NCI-H345 treated with DMSO at 0.1 percent for 48 hours (cell line): ENCODE results near the gene CAMK2N2.

ENCODE experiments used
- DNase-seq: peaks from one replicate; lab custom pipeline; 2025; ENCODE audit not compliant: unreplicated experiment; lab: John Stamatoyannopoulos, UW

CAMK2N2 gene

DNA sequence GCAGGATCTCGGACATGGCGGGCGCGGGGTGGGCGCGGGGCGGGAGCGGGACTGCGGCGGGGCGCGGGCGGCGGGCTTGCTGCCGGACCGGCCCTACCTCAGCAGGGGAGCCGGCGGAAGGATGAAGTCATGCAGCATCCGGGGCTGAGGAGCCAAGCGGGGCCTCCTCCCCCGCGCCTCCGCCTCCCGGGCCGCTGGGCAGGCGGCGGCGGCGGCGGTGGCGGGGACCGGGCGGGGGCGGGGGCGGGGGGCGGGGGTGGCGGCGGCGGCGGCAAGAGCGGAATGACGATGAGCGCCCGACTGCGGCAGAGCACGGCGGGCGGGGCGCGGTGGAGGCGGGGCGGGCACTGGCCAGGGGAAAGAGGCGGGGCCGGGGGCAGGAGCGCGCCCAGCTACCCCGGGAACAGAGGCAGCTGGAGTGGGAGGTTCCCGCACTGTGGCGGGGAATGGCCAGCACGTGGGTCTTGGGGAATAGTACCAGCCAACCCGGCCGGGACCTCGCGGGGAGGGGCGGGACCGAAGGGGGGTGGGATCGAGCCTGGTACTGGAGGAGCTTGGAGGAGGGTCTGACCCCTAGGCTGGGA, at the start of gene CAMK2N2:
Gene CAMK2N2, minus strand, starts transcription at position 284 of the 584 bp plus-strand sequence. Its CDS starts 268 bp downstream, at position 16.
- DNase-seq = peak; percentile 94

DNA sequence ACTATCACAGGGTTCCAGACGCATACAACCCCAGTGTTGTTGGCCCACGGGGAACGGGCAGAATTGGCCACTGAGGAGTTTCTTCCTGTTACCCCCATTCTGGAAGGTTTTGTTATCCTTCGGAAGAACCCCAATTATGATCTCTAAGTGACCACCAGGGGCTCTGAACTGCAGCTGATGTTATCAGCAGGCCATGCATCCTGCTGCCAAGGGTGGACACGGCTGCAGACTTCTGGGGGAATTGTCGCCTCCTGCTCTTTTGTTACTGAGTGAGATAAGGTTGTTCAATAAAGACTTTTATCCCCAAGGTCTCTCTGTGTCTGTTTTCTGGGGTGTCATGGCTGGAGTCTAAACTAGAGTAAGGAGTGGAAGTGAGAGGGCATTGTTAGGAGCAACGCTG, 47.4 kb upstream of the CAMK2N2 start:
- DNase-seq = no peak

DNA sequence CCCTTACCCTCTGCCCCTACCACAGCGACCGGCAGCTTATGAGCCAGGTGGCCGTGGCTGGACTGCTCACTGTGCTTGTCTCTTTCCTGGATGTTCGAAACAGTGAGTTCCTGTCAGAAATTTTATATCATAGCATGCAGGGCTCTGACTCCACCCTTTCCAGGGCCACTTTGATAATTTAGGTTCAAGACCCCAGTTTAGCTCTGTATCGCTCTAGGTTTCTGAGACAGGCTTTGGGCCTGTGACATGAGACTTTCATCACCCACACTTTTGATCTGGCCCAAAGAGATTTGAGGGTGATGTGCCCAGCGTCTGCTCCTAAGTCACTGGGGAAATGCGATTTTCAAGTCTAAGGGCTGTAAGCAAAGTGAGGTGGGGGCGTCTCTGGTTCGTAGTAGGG, 46.6 kb upstream of the CAMK2N2 start:
- no peak for DNase-seq

DNA sequence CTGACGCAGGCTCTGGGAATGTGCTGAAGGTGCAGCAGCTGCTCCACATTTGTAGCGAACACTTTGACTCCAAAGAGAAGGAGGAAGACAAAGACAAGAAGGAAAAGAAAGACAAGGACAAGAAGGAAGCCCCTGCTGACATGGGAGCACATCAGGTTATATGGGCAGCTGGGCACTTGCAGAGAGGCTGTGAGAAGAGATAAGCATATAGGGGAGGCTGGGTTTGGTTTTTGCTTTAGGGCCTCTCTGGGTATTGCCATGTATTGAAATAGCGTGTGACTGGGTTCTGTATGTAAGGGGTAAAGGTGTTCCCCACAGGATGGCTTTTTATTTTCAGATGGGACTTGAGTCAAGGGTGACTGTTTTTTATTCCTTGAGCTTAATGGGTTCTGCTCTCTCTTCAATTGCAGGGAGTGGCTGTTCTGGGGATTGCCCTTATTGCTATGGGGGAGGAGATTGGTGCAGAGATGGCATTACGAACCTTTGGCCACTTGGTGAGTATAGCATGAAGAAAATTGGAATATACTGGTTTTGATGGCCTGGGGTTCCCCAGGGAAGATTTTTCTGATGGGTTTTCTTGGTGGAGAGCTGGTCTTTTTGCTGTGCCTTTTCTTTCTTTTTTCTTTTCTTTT, 45.1 kb upstream of the CAMK2N2 start:
- no peak for DNase-seq

DNA sequence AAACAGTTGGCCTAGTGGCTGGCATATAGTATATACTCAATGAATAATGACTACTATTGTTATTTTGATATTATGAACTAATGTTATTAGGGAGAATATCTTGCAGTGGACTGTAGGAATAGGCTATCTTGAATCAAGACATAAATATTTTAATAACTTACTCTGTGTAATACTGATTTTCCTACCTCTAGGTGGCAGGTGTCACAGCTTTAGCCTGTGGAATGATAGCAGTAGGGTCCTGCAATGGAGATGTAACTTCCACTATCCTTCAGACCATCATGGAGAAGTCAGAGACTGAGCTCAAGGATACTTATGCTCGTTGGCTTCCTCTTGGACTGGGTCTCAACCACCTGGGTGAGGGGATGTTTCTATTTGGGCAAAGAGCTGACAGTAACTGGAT, 44.2 kb upstream of the CAMK2N2 start:
- DNase-seq = no peak

DNA sequence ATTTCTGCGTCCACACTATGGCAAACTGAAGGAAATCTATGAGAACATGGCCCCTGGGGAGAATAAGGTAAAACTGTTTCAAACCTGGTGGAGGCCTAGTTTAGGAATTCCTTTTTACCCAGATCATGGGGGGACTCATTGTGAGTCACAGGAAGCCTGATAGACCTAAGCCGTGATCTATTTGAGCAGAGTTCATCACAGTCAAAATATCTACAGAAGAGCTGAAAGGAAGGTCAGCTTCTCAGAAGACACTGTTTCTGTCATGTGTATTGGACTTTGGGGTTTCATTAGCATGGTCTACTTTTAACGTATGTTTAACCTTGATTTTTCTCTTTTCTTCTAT, 39.0 kb upstream of the CAMK2N2 start:
- no peak for DNase-seq

DNA sequence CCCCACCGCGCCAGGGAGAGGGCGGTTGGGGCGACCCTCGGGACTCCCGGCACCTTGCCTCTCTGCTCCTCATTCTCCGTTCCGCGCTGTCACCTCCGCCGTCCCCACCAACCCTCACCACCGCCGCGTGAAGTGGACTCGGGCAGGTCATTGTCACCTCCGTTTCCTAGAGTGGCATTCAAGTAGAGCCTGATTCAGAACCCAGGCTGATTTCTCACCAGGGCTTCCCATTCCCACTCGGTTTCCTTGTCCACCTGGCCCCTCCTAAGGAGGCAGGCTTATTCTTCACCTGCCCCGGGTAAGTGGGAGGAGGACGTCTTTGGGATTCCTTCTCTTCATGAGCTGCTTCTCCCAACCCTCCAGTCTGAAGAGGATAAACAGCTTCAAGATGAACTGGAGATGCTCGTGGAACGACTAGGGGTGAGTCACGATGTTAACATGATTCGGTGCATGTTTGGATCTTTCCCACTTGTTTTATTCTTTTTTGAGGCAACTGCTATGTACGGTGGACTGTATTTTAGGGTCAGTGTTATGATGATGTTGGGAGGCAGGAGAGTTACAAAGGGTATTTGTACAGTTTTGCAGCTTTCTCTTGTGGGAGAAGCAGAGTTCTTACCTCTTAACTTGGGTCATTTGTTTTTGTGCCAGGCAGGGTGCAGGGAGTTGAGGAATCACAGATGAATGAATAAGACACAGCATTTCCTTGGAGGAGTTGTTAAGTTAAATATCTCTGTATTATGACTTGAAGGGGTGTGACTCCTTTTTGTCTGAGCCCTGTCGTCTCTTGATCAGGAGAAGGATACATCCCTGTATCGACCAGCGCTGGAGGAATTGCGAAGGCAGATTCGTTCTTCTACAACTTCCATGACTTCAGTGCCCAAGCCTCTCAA, 38.4 kb upstream of the CAMK2N2 start:
- no peak for DNase-seq

DNA sequence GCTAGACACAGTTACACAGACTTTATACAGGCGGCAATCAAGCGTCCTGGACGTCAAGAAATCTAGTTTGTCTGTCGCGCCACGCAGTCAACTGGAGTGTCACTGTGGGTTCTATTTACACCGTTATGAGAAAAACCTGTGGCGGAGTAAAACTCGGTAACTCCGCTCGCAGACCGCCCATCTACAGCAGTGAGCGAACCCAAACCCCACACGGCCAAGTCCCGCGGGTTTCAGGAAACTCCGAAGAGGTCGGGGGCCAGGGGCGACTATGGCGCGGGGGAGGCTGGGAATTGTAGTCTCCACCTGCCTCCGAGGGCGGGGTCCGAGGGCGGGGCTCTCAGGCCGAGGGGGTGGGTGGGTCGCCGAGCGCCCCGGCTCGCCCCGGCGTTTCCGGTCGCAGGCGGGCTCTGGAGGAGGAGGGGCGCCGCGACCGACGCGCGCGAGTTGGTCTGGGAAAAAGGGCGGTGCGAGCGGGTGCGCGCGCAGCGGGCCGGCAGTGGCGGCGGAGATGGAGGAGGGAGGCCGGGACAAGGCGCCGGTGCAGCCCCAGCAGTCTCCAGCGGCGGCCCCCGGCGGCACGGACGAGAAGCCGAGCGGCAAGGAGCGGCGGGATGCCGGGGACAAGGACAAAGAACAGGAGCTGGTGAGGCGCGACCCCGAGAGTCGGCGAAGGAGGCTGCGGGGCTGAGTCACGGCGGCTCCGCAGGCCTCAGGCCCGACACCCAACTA, 37.6 kb upstream of the CAMK2N2 start, which contains the start of gene PSMD2:
Gene PSMD2, plus strand, starts transcription at position 483 of the 729 bp plus-strand sequence. Its CDS starts 26 bp downstream, at position 509.
- DNase-seq = peak; percentile 96

DNA sequence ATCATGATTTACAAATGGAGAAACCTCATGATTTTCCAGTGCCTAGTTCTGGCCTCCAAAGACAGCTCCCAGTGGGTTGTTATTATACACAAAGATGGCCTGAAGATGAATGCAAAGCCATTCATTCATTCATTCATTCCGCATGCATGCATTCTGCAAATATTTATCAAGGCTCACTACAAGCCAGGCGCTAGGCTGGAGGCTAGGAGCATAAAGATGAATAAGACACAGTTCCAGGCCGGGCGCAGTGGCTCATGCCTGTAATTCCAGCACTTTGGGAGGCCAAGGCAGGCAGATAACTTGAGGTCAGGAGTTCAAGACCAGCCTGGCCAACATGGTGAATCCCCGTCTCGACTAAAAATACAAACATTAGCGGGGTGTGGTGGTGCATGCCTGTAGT, 35.3 kb upstream of the CAMK2N2 start:
- no peak for DNase-seq

DNA sequence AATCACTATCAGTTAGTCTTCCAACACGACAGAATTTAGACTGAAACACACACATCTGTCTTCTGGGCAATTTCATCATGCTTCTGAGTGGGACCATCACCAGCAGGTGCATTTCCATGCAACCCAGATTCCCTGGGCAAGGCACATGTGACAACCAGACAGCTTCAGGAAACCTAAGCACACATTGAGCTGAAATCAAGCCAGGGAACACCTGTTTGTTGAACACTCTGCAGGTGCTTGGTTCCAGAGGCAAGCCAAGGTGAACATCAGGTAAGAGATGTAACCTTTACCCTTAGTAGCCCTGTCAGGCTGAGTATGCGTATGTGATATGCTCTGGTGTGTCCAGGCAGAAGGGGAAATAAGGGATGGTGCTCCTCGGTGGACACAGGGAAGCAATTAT, 34.4 kb upstream of the CAMK2N2 start:
- no peak for DNase-seq

DNA sequence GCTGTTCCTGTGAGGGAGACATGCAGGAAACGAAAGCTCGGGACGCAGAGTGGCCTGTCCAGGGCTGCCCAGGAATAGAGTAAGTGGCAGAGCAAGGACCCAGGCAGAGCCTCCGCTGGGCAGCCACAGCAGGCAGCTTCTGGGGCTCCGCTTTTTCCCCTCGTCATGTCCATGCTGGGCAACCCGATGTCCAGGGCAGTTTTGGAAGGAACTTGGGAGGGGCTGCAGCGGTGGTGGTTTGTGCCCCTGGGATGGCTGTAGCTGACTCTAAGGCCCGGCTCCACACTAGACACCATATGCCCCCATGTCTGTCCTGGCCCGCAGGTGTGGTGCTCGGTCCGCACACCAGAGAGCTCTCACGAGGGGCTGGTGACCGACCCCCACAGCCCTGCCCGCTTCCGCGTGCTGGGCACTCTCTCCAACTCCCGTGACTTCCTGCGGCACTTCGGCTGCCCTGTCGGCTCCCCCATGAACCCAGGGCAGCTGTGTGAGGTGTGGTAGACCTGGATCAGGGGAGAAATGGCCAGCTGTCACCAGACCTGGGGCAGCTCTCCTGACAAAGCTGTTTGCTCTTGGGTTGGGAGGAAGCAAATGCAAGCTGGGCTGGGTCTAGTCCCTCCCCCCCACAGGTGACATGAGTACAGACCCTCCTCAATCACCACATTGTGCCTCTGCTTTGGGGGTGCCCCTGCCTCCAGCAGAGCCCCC, 30.5 kb upstream of the CAMK2N2 start:
- no peak for DNase-seq

DNA sequence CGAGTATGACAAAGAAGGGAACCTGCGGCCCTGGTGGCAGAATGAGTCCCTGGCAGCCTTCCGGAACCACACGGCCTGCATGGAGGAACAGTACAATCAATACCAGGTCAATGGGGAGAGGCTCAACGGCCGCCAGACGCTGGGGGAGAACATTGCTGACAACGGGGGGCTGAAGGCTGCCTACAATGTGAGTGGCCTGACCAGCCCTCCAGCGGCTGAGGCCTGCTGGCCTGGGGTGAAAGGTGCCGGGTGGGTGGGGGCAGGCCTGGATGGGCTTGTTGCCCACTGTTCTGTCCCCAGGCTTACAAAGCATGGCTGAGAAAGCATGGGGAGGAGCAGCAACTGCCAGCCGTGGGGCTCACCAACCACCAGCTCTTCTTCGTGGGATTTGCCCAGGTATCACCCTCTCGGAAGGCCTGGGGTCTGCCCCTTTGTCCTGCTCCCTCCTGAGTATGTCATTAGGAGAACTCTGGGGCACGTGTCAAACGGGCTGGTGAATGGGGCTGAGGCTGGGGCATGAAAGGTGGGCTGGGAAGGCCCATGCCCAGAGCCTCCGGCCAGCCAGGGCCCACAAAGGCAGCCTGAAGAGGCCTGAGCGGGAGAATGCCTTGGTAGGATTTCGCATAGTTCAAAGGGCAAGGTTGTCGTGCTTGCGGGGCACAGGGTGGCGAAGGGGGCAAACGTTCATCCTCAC, 29.8 kb upstream of the CAMK2N2 start:
- no peak for DNase-seq

DNA sequence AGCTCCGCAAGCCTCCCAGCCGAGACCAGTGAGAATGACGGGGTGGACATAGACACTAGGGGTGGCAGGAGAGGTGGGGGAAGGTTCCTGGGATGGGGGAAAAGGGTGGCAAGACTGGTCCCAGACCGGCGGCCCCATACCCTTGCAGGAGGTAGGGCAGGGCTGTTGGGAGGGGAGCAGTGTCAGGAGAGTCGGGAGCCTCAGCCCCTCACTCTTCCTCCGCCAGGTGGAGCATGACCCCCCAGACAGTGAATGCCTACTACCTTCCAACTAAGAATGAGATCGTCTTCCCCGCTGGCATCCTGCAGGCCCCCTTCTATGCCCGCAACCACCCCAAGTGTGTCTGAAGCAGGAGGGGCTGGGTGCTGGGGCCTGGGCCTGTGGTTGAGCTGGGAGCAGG, 29.0 kb upstream of the CAMK2N2 start:
- DNase-seq = no peak

DNA sequence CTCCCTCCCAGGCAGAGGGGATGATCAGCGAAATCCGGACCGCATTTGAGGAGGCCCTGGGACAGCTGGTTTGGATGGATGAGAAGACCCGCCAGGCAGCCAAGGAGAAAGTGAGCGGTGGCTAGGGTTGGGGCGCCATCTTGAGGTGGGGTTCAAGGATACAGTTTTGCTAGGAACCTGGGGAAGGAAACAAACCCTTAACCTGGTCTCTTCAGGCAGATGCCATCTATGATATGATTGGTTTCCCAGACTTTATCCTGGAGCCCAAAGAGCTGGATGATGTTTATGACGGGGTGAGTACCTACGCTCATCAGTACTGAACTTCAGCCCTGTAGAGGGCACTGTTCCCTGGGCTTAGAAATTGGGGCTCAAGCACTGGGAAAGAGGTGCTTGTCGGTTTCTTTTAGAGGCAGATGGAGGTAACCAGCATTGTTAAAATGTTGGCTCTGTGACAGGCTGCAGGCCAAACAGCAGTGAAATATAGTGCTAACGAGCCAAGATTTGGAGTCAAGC, 28.1 kb upstream of the CAMK2N2 start:
- peak; percentile 47 for DNase-seq

DNA sequence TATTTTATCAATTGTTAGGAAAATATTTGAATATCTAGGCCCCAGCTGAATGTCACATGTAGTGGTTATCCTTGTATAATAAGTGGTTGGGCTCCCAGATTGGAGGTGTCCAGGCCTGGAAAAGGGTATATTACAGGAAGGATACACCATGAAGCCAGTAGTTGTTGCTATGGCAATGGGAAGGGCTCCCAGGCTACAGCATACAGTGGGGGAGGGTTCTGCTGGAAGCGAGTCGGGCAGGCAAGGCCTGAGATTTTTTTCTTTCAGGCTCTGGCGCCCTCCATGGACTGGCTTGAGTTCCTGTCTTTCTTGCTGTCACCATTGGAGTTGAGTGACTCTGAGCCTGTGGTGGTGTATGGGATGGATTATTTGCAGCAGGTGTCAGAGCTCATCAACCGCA, 23.3 kb upstream of the CAMK2N2 start:
- DNase-seq = peak; percentile 52

DNA sequence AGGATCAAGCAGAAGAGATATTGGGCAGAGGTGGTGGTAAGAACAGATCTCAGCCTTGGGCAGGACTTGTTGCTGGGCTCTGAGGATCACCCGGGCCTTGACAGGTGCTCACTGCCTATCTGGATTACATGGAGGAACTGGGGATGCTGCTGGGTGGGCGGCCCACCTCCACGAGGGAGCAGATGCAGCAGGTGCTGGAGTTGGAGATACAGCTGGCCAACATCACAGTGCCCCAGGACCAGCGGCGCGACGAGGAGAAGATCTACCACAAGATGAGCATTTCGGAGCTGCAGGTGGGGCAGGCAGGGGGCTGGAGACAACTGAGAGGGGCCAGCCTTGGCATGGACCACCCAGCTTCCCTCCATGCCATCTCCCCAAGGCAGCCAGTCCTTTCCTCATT, 22.3 kb upstream of the CAMK2N2 start:
- no peak for DNase-seq

DNA sequence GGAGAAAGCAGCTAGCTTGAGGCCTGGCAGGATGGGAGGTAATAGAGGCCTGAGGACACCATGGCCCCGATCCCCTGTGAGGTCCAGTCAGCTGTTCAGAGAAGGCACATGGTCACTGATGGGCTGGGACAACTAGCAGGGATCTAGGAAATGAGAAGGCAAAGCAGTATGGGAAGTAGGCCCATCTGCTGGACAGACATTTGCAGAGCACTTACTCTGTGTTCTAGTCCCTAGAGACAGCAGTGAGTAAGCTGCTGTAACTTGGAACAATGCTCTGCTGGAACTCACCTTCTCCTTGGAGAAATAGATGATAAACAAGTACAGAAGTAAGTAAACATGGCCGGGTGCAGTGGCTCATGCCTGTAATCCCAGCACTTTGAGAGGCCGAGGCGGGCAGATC, 21.6 kb upstream of the CAMK2N2 start:
- no peak for DNase-seq

DNA sequence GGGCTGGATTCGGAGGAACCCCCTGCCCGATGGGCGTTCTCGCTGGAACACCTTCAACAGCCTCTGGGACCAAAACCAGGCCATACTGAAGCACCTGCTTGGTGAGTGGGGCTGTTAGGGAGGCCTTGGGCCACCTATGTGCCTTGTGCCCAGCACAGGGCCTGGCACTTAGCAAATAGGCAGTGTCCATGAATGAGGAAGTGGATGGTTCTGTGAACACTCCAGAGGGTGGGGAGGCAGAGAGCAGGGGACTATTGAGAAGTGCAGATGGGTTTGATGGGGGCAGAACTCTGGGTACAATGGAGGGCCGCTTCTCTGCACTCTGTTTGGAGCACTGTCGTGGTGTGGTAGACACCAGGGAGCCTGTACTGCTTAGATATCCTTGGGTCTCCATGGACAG, 16.0 kb upstream of the CAMK2N2 start:
- DNase-seq = no peak

DNA sequence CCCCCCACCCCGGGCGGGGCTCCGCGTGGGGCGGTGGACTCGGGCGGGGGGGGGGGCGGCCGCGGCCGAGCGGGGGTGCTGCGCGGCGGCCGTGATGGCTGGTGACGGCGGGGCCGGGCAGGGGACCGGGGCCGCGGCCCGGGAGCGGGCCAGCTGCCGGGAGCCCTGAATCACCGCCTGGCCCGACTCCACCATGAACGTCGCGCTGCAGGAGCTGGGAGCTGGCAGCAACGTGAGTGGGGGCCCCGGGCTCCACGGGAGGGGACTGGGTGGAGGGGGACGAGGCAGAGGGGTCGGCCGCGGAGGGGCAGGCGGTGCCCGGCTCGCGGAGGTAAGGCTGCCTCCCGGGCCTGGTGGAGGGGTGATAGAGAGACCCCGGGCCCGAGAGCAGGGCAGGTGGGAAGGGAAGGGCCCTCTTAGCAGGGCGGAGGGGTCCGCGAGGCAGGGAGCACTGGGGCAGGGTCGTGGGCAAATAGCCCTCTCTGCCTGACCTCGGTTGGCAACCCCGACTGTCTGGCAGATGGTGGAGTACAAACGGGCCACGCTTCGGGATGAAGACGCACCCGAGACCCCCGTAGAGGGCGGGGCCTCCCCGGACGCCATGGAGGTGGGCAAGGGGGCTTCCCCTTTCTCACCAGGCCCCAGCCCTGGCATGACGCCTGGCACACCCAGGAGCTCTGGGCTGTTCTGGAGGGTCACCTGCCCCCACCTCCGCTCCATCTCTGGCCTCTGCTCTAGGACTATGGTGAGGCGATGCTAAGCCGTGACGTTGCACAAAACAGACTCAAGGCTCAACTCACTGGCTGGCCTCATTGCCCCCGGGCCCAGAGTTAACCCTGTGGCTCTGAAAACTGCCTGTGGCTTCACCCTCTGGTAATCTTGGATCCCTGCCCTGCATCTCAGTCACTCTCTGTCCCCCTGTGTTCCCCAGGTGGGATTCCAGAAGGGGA, 14.9 kb upstream of the CAMK2N2 start, which contains the start of gene ECE2:
Gene ECE2, plus strand, starts transcription at position 62 of the 950 bp plus-strand sequence. Its CDS starts 132 bp downstream, at position 194.
- DNase-seq = no peak
